K562 (cell line): ENCODE results near the gene ZFAND3. TPM values are rescaled to one million over a fixed set of nuclear protein-coding genes. Genes with fewer than 3 reads are reported as not detected.

Experiments used
- ATAC-seq: fragments of 200-7000 bp; cut with Tn5 transposase; 3 replicates; pipeline ENCODE4 v1.9.1; 2020; ENCODE audit warnings: moderate library complexity
- BruUV-seq: library from RNA; stranded (reverse); fragments of 400-500 nt; replicated peaks from 2 replicates; lab custom pipeline; 2021; lab: Mats Ljungman, UMichigan
- CTCF ChIA-PET: fragments of 300-600 bp; formaldehyde crosslinking; extraction: SDS; loops from one replicate; lab custom pipeline; 2021; ENCODE audit warnings: low intra/inter-chr PET ratio; lab: Yijun Ruan, JAX
- POLR2A ChIA-PET: fragments of 300-600, 350-650 bp; sonication (Branson Sonifier 250); formaldehyde crosslinking; extraction: SDS; loops from one replicate; lab custom pipeline; 2021; ENCODE audit warnings: antibody characterized with exemption, inconsistent platforms; lab: Yijun Ruan, JAX
- DNase-seq, 4 experiments: peaks; one replicate each; pipeline versions ENCODE4 v3.0.0 to v3.0.0-alpha.2; 2011 to 2018; ENCODE audit warnings: low spot score in 3 of 4, mixed read lengths in 3 of 4; ENCODE audit errors: extremely low read depth in 1 of 4
- FAIRE-seq: peaks from 2 replicates; lab custom pipeline; 2011; peaks lifted over from hg19 to GRCh38; lab: Jason Lieb, UNC
- H2AFZ ChIP-seq: 2 replicates; pipeline ENCODE4 v1.6.0; 2011; ENCODE audit warnings: low read depth, low read length, control low read depth, inconsistent platforms
- H3K27ac ChIP-seq: fragments of 200-600 bp; 3 replicates; pipeline ENCODE4 v1.8.0; 2011; ENCODE audit warnings: low read depth, mild to moderate bottlenecking, control low read depth, inconsistent platforms, low read length, moderate library complexity, mixed read lengths; ENCODE audit errors: extremely low read depth
- H3K27me3 ChIP-seq, 2 experiments: fragments of 300-600 bp in 1 of 2; 2 replicates in 1 of 2; 3 replicates in 1 of 2; pipeline versions ENCODE4 v1.6.0 to v1.8.0; 2011; ENCODE audit warnings: inconsistent platforms in 2 of 2, low read length in 2 of 2, mild to moderate bottlenecking in 1 of 2, mixed read lengths in 1 of 2, moderate library complexity in 1 of 2; ENCODE audit not compliant: control insufficient read depth in 2 of 2, insufficient read depth in 2 of 2
- H3K36me3 ChIP-seq: fragments of 300-600 bp; 3 replicates; pipeline ENCODE4 v1.8.0; 2011; ENCODE audit warnings: mild to moderate bottlenecking, low read length, inconsistent platforms; ENCODE audit not compliant: control insufficient read depth, insufficient read depth
- H3K4me1 ChIP-seq, 2 experiments: fragments of 200-600 bp in 1 of 2; replicated peaks in 1 of 2; 2 replicates in 1 of 2; 3 replicates in 1 of 2; pipeline versions ENCODE4 v1.5.1 to v1.8.0; 2011; ENCODE audit warnings: inconsistent platforms in 2 of 2, low read length in 2 of 2, mild to moderate bottlenecking in 1 of 2, mixed read lengths in 1 of 2, moderate library complexity in 1 of 2; ENCODE audit not compliant: control insufficient read depth in 2 of 2, insufficient read depth in 2 of 2
- H3K4me2 ChIP-seq: 2 replicates; pipeline ENCODE4 v1.6.1; 2011; ENCODE audit warnings: low read length, control low read depth, inconsistent platforms, mixed read lengths; ENCODE audit not compliant: insufficient read depth
- H3K4me3 ChIP-seq: fragments of 200-600 bp; sonication (generic), shearing (Covaris generic); 2 replicates; pipeline ENCODE4 v1.5.1; 2016; ENCODE audit warnings: control low read depth, inconsistent platforms
- H3K79me2 ChIP-seq: fragments of 200-600 bp; 3 replicates; pipeline ENCODE4 v1.8.0; 2011; ENCODE audit warnings: low read length, inconsistent platforms; ENCODE audit not compliant: control insufficient read depth, insufficient read depth
- H3K9ac ChIP-seq, 2 experiments: 2 replicates each; pipeline versions ENCODE4 v1.6.0 to v1.6.1; 2011; ENCODE audit warnings: low read depth in 2 of 2, low read length in 2 of 2, control low read depth in 1 of 2, inconsistent platforms in 1 of 2, mild to moderate bottlenecking in 1 of 2, mixed read lengths in 1 of 2; ENCODE audit not compliant: insufficient read depth in 1 of 2
- H3K9me1 ChIP-seq: one replicate; pipeline ENCODE4 v1.6.0; 2011; ENCODE audit warnings: inconsistent platforms, mild to moderate bottlenecking, low read length, moderate library complexity; ENCODE audit not compliant: control insufficient read depth, insufficient read depth
- H3K9me3 ChIP-seq: replicated peaks from 2 replicates; pipeline ENCODE4 v1.5.1; 2011; ENCODE audit warnings: low read depth, low read length, inconsistent platforms; ENCODE audit not compliant: control insufficient read depth, insufficient read depth
- H4K20me1 ChIP-seq: replicated peaks from 2 replicates; pipeline ENCODE4 v1.6.1; 2011; ENCODE audit warnings: low read length, inconsistent platforms, mixed read lengths; ENCODE audit not compliant: control insufficient read depth, insufficient read depth
- CREB3L1 ChIP-seq: fragments of 450-650 bp; IDR thresholded peaks from 2 replicates; pipeline ENCODE4 v1.6.1; 2014; ENCODE audit warnings: low read depth, mild to moderate bottlenecking, moderate library complexity, borderline replicate concordance
- FOXO4 ChIP-seq: fragments of 450-650 bp; formaldehyde crosslinking; IDR thresholded peaks from 2 replicates; pipeline ENCODE4 v1.4.0; 2020; ENCODE audit warnings: mild to moderate bottlenecking, moderate library complexity
- HLTF ChIP-seq: fragments of 450-650 bp; IDR thresholded peaks from 2 replicates; pipeline ENCODE4 v1.6.1; 2016
- NBN ChIP-seq: fragments of 450-650 bp; IDR thresholded peaks from 2 replicates; pipeline ENCODE4 v1.6.1; 2016; ENCODE audit warnings: low read depth, mild to moderate bottlenecking
- RREB1 ChIP-seq: fragments of 250-450 bp; sonication (Bioruptor Pico); IDR thresholded peaks from 2 replicates; pipeline ENCODE4 v1.4.0; 2020
- THRAP3 ChIP-seq: fragments of 450-650 bp; IDR thresholded peaks from 2 replicates; pipeline ENCODE4 v1.6.1; 2016; ENCODE audit warnings: mild to moderate bottlenecking, inconsistent platforms, borderline replicate concordance
- WHSC1 ChIP-seq: IDR thresholded peaks from one replicate; pipeline ENCODE4 v1.6.1; 2012; ENCODE audit warnings: low read length, control low read depth, inconsistent platforms
- ZBTB33 ChIP-seq: sonication (generic); formaldehyde crosslinking; IDR thresholded peaks from 2 replicates; pipeline ENCODE4 v1.8.1; 2023; ENCODE audit warnings: mild to moderate bottlenecking, missing genetic modification reagents
- ZNF143 ChIP-seq: sonication (generic); formaldehyde crosslinking; IDR thresholded peaks from 2 replicates; pipeline ENCODE4 v1.9.0; 2022; ENCODE audit warnings: mild to moderate bottlenecking, missing genetic modification reagents
- ZNF277 ChIP-seq: fragments of 250-450 bp; sonication (Bioruptor Pico); IDR thresholded peaks from 2 replicates; pipeline ENCODE4 v1.8.0; 2022; ENCODE audit warnings: inconsistent platforms, mild to moderate bottlenecking, moderate library complexity, borderline replicate concordance
- ZNF764 ChIP-seq: fragments of 250-450 bp; sonication (Bioruptor Pico); IDR thresholded peaks from 2 replicates; pipeline ENCODE4 v1.4.0; 2020; ENCODE audit warnings: low read depth, mild to moderate bottlenecking, moderate library complexity
- in situ Hi-C: fragments of 300-500 bp; cut with MboI; formaldehyde crosslinking; loops from 4 replicates; pipeline ENCODE4 v1.15.0; 2018; ENCODE audit warnings: inconsistent platforms, mixed read lengths
- intact Hi-C: fragments of 100-400 bp; cut with micrococcal nuclease; formaldehyde crosslinking; loops from 2 replicates; pipeline ENCODE4 v1.14.2; 2022
- polyA plus RNA-seq, 8 experiments: library from polyadenylated mRNA; depleted of rRNA in 4 of 8; stranded (reverse) in 5 of 8; unstranded in 3 of 8; fragments of >200 nt; fragmentation: Nextera tagmentation in 2 of 8; fragmentation: Illumina TruSeq in 1 of 8; extraction: Ambion mirVana in 2 of 8; extraction: Trizol in 1 of 8; gene quantifications; 2 replicates each; pipeline versions ENCODE4 v1.2.1 to v1.2.3, GENCODE V29; 2011 to 2014; ENCODE audit warnings: inconsistent platforms in 1 of 8, missing spikeins in 1 of 8
- total RNA-seq, 7 experiments: library from RNA; depleted of rRNA in 6 of 7; stranded (reverse); fragments of >200 nt in 6 of 7; fragmentation: Illumina TruSeq in 2 of 7; extraction: Trizol in 2 of 7; gene quantifications; 2 replicates each; pipeline versions ENCODE4 v1.2.1 to v1.2.3, GENCODE V29; 2011 to 2021; ENCODE audit warnings: low replicate concordance in 1 of 7

Gene ZFAND3
- total and polyA plus RNA-seq, 9 of the 15 experiments (the other 6 are each of a cell fraction or from before 2014, with no cell fraction given) = 0.81 to 26.6 (median 11.8) TPM

- CTCF ChIA-PET = no interaction called here
- H4K20me1 ChIP-seq = no peaks in the 10 kb centered on the region; the same call in 1 of the 2 replicates
Observed at GRCh38 chr6:37954791-37955190, 135.3 kb downstream of the ZFAND3 start.

More at GRCh38 chr6:37954791-37955190, 135.3 kb downstream of the ZFAND3 start:
- Histone ChIP-seq H3K4me1 (no peaks in the 10 kb centered on the region), H3K4me3 (no peak overlapping the region), H2AFZ (no peak overlapping the region), H3K4me2 (no peak overlapping the region), H3K9ac (no peak overlapping the region), H3K27me3 (no peaks in the 10 kb centered on the region), H3K9me3 (no peaks in the 10 kb centered on the region), H3K79me2 (0 out of 3 replicates have a peak, but pooled peaks cover 6% of the 10 kb centered on the region), H3K9me1 (no peaks in the 10 kb centered on the region), H3K36me3 (no peaks in the 10 kb centered on the region), H3K27ac (no peak overlapping the region)
- BruUV-seq = no TSS peak
- intact Hi-C loops (no loop called here), in situ Hi-C loops (no loop called here)
- TF ChIP-seq ZBTB33 (CRISPR knock-in tag) = no peak
- TF ChIP-seq WHSC1 = no peak
- TF ChIP-seq THRAP3 = no peak
- TF ChIP-seq ZNF277 (CRISPR knock-in tag) = no peak
- TF ChIP-seq FOXO4 (CRISPR knock-in tag) = no peak
- TF ChIP-seq HLTF = no peak
- no peak for TF ChIP-seq NBN
- no peak for TF ChIP-seq ZNF764 (CRISPR knock-in tag)
- TF ChIP-seq ZNF143 (CRISPR knock-in tag) = no peak
- TF ChIP-seq CREB3L1 = no peak
- no peak for TF ChIP-seq RREB1 (CRISPR knock-in tag)
- FAIRE-seq (no peak), ATAC-seq (no peak), DNase-seq (no peak)
- POLR2A ChIA-PET = no interaction called here
